Body of pancreas (tissue), 4 donors: ENCODE measurements around the gene IFI44L. TPM values are rescaled to one million over a fixed set of nuclear protein-coding genes. Genes with fewer than 3 reads are reported as not detected.

ENCODE experiments used
- ATAC-seq: fragments of 150-250 bp; one replicate; pipeline ENCODE4 v1.9.1; 2016
- DNase-seq, 4 donors: peaks; one replicate each; pipeline ENCODE4 v3.0.0-alpha.2; 2019
- H3K27ac ChIP-seq, 4 donors: fragments of 200-600 bp; sonication (generic); 1 replicate in 3 of 4; 2 replicates in 1 of 4; pipeline versions ENCODE4 v1.5.1 to v1.6.1; 2016 to 2019; ENCODE audit warnings: mild to moderate bottlenecking in 1 of 4, mixed read lengths in 1 of 4, moderate library complexity in 1 of 4
- H3K27me3 ChIP-seq, 2 donors: fragments of 200-600 bp; sonication (generic); one replicate each; pipeline ENCODE4 v1.6.0; 2016; ENCODE audit warnings: mild to moderate bottlenecking in 1 of 2
- H3K36me3 ChIP-seq, 2 donors: fragments of 200-600 bp; sonication (generic); replicated peaks in 1 of 2; 2 replicates each; pipeline ENCODE4 v1.5.1; 2016; ENCODE audit warnings: low read depth in 2 of 2; ENCODE audit not compliant: insufficient read depth in 1 of 2
- H3K4me1 ChIP-seq: fragments of 200-600 bp; sonication (generic); one replicate; pipeline ENCODE4 v1.6.0; 2016
- H3K4me3 ChIP-seq, 2 donors: fragments of 200-600 bp; sonication (generic); 1 replicate in 1 of 2; 2 replicates in 1 of 2; pipeline ENCODE4 v1.5.1; 2016 to 2019
- H3K9me3 ChIP-seq, 3 donors: fragments of 200-600 bp; sonication (generic); 1 replicate in 2 of 3; 2 replicates in 1 of 3; pipeline ENCODE4 v1.5.1; 2016
- POLR2A ChIP-seq, 3 donors: fragments of 450-650 bp; IDR thresholded peaks; one replicate each; pipeline ENCODE4 v1.6.1; 2016; ENCODE audit warnings: antibody characterized with exemption in 3 of 3, mild to moderate bottlenecking in 2 of 3
- WGBS, 2 donors: methylation state at CpG; one replicate each; pipeline ENCODE4 v1.1.5; 2017; 5-methylcytosine and 5-hydroxymethylcytosine counted together
- intact Hi-C: fragments of 100-400 bp; cut with DNase I; formaldehyde crosslinking; loops from one replicate; pipeline ENCODE4 v1.15.1; 2023
- total RNA-seq, 2 donors: library from RNA; depleted of rRNA; stranded (reverse); fragments of >200 nt; gene quantifications; one replicate each; pipeline ENCODE4 v1.1.0, GENCODE V29; 2016
- TF ChIP-seq, protein P1 (sequence below), 7 experiments: fragments of 450-650 bp in 4 of 7; fragments of 200-600 bp in 3 of 7; sonication (generic) in 3 of 7; IDR thresholded peaks; one replicate each; pipeline ENCODE4 v1.5.1; 2016 to 2019; ENCODE audit warnings: antibody characterized with exemption in 7 of 7

The IFI44L gene
- total RNA-seq, 2 donors from 2014 or later, result 0.99 to 3.9 TPM

DNA sequence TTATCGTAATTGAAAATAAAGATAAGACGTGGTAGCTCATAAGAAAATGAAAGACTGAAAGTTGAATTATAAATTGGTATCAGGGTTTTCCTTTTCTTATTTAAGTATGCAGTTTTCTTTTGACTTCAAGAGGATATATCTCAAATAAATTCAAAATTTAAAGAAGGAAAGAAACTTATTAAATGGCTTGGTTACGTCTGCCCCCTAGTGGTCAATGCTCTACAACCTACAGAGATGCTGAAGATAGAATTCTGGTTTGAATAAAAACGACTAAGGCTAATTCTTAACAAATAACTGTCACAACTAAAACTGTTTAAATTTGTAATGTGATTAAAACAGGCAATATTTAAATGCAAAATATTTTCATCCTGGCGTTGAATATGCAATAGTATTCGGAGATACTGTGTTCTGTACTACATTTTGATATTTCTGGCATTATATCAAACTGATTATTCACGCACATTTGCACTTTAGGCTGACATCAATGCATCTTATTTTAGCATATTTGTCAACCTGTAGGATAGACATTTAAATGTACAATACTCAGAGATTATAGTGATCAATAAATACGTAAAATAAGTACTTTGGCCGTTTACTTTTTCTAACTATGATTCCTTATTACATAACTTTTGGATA, 56.2 kb downstream of the IFI44L start:
- Histone ChIP-seq H3K27me3 (no peaks in the 10 kb centered on the region), H3K4me1 (no peaks in the 10 kb centered on the region), H3K4me3 (no peak overlapping the region), H3K27ac (no peak overlapping the region), H3K9me3 (no peaks in the 10 kb centered on the region), H3K36me3 (no peaks in the 10 kb centered on the region)
- DNase-seq (peak; percentile 57 to 78 (median 70)), ATAC-seq (peak; percentile 60)
- TF ChIP-seq, protein P1, sequence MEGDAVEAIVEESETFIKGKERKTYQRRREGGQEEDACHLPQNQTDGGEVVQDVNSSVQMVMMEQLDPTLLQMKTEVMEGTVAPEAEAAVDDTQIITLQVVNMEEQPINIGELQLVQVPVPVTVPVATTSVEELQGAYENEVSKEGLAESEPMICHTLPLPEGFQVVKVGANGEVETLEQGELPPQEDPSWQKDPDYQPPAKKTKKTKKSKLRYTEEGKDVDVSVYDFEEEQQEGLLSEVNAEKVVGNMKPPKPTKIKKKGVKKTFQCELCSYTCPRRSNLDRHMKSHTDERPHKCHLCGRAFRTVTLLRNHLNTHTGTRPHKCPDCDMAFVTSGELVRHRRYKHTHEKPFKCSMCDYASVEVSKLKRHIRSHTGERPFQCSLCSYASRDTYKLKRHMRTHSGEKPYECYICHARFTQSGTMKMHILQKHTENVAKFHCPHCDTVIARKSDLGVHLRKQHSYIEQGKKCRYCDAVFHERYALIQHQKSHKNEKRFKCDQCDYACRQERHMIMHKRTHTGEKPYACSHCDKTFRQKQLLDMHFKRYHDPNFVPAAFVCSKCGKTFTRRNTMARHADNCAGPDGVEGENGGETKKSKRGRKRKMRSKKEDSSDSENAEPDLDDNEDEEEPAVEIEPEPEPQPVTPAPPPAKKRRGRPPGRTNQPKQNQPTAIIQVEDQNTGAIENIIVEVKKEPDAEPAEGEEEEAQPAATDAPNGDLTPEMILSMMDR (IDR thresholded peaks at IDR 0.05), result peak; percentile 56 to 97 (median 82)
- TF ChIP-seq POLR2A (IDR thresholded peaks at IDR 0.05), result no peak
- intact Hi-C loops, result loop anchor here (10.0 kb wide), 2 partner anchors 62 to 532 kb away; no protein-coding TSS in a partner anchor
- WGBS, 2 donors, result 17 to 18% methylated on average over 9 of the region's 9 CpGs

DNA sequence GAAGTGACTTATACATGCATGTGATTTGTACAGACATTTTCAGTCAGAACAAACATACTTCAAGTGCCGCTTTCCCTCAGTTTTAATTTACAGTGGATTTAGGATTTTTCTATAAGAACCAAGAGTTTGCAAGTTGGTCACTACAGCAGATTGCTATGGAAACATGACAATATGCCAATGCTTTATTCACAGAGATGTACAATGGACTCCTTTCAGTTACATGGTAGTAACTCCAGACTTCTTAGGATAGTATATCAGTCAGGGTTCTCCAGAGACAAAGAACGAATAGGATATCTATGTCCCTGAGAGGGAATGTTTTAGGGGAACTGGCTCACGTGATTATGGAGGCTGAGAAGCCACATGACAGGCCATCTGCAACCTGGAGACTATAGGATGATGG, 56.7 kb downstream of the IFI44L start:
- 46 to 54% methylated on average over 3 of the region's 3 CpGs for WGBS, 2 donors
- ATAC-seq (no peak), DNase-seq (no peak)
- intact Hi-C loops, result loop anchor here (10.0 kb wide), 2 partner anchors 62 to 532 kb away; no protein-coding TSS in a partner anchor
- no peaks in the 10 kb centered on the region for H3K9me3 ChIP-seq
- H3K27me3 ChIP-seq, result no peaks in the 10 kb centered on the region
- TF ChIP-seq, protein P1 (IDR thresholded peaks at IDR 0.05), result no peak
- no peak for TF ChIP-seq POLR2A (IDR thresholded peaks at IDR 0.05)
- no peaks in the 10 kb centered on the region for H3K36me3 ChIP-seq
- no peaks in the 10 kb centered on the region for H3K4me1 ChIP-seq
- no peak overlapping the region for H3K4me3 ChIP-seq
- H3K27ac ChIP-seq, result no peak overlapping the region

DNA sequence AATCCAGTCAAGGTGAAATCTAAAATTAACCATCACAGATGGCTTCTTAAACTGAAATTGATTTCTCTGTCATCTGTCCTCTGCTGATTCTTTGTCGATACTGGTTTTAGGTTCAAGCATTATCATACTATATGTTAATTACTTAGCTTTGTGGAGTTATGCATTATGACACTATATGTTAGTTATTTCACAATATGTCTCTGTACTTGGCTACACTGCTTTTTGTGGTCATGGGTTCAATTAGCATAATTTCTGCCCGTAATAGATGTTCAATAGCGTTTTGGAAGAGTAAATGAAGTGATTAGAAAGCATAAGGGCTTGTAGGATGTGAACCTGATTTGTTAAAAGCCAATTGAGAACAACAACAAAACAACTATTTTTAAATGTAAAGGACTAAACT, 57.5 kb downstream of the IFI44L start:
- intact Hi-C loops, result loop anchor here (10.0 kb wide), 2 partner anchors 63 to 533 kb away; no protein-coding TSS in a partner anchor
- no peaks in the 10 kb centered on the region for H3K9me3 ChIP-seq
- WGBS, 2 donors, result 67 to 76% methylated on average over 3 of the region's 3 CpGs
- H3K4me1 ChIP-seq, result no peaks in the 10 kb centered on the region
- no peak for DNase-seq
- H3K4me3 ChIP-seq, result no peak overlapping the region
- no peak overlapping the region for H3K27ac ChIP-seq
- TF ChIP-seq POLR2A (IDR thresholded peaks at IDR 0.05), result no peak
- TF ChIP-seq, protein P1 (IDR thresholded peaks at IDR 0.05), result no peak
- H3K36me3 ChIP-seq, result no peaks in the 10 kb centered on the region
- no peaks in the 10 kb centered on the region for H3K27me3 ChIP-seq
- ATAC-seq, result no peak

DNA sequence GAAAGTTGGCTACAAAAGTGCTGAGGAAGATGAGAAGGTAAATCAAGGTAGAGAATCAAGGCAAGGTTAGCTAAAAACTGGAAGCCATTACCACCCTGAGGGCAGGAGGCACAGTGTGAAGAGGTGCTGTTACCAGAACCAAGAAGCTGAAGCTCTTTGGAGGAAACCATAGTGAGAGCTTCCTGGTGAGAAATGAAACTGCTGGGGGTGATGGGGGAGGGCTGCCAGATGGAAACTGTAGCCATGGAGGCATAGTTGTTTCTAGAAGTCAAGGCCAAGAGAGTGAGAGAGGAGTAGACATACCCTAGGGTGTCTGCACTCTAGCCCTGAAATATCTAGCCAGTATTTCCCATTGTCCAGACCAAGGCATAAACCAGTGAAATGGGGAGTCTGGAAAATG, 58.1 kb downstream of the IFI44L start:
- no peak for DNase-seq
- ATAC-seq, result no peak
- Histone ChIP-seq H3K27me3 (no peaks in the 10 kb centered on the region), H3K4me1 (no peaks in the 10 kb centered on the region), H3K9me3 (no peaks in the 10 kb centered on the region), H3K4me3 (no peak overlapping the region), H3K36me3 (no peaks in the 10 kb centered on the region), H3K27ac (no peak overlapping the region)
- TF ChIP-seq, protein P1 (IDR thresholded peaks at IDR 0.05), result no peak
- TF ChIP-seq POLR2A (IDR thresholded peaks at IDR 0.05), result no peak
- intact Hi-C loops, result loop anchor here (10.0 kb wide), 2 partner anchors 64 to 534 kb away; no protein-coding TSS in a partner anchor

DNA sequence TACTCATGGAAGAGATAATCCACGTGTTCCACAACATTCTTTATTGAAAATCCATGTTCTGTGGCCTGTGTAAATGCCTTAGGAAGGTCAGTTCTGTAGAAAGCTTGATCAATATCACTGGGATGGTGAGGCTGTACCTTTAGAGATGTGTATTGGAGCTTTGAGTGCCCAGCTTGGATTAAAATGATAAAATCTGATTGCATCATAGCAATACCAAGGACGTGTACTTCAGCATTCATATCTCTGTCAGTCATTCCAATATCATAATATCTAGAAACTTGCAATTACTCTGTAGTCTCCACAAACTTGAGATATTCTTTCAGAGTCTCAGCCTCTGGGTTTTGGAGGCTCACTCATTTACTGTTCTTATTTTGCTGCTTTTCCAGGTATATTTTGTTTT, 61.0 kb downstream of the IFI44L start:
- WGBS, 2 donors, result 39% methylated on average over 2 of the region's 2 CpGs
- Histone ChIP-seq H3K4me1 (no peaks in the 10 kb centered on the region), H3K4me3 (no peak overlapping the region), H3K27ac (no peak overlapping the region), H3K27me3 (no peaks in the 10 kb centered on the region), H3K9me3 (no peaks in the 10 kb centered on the region), H3K36me3 (no peaks in the 10 kb centered on the region)
- TF ChIP-seq, protein P1 (IDR thresholded peaks at IDR 0.05), result no peak
- no peak for TF ChIP-seq POLR2A (IDR thresholded peaks at IDR 0.05)
- intact Hi-C loops, result no loop called here
- DNase-seq (no peak), ATAC-seq (no peak)
